Endothelial cell of umbilical vein (primary cell): ENCODE measurements around the gene PPAN. TPM values are rescaled to one million over a fixed set of nuclear protein-coding genes. Genes with fewer than 3 reads are reported as not detected.

ENCODE experiments used
- BruUV-seq: library from RNA; stranded (reverse); fragments of 400-500 nt; replicated peaks from 2 replicates; lab custom pipeline; 2021; lab: Mats Ljungman, UMichigan
- CTCF ChIA-PET: fragments of 300-600, 350-600 bp; sonication (Branson Sonifier 250); formaldehyde crosslinking; loops from one replicate; lab custom pipeline; 2021; ENCODE audit warnings: antibody characterized with exemption, inconsistent platforms; lab: Charles Lee
- POLR2A ChIA-PET: fragments of 300-600, 350-600 bp; sonication (Branson Sonifier 250); formaldehyde crosslinking; loops from one replicate; lab custom pipeline; 2021; ENCODE audit warnings: antibody characterized with exemption, inconsistent platforms; lab: Charles Lee
- DNase-seq: peaks from one replicate; pipeline ENCODE4 v3.0.0-alpha.2; 2011; ENCODE audit warnings: low read depth, low spot score
- FAIRE-seq: peaks from 2 replicates; lab custom pipeline; 2011; peaks lifted over from hg19 to GRCh38; lab: Jason Lieb, UNC
- H2AFZ ChIP-seq: 2 replicates; pipeline ENCODE4 v1.6.0; 2012; ENCODE audit warnings: low read depth, low read length, control low read depth, inconsistent platforms
- H3K27ac ChIP-seq: 2 replicates; pipeline ENCODE4 v1.5.1; 2011; ENCODE audit warnings: low read depth, mild to moderate bottlenecking, control low read depth, low read length, moderate library complexity; ENCODE audit not compliant: insufficient read depth
- H3K27me3 ChIP-seq, 2 experiments: 2 replicates each; pipeline versions ENCODE4 v1.6.0 to v1.6.1; 2011; ENCODE audit warnings: low read length in 2 of 2, mixed read lengths in 1 of 2; ENCODE audit not compliant: control insufficient read depth in 2 of 2, insufficient read depth in 2 of 2
- H3K36me3 ChIP-seq, 2 experiments: 2 replicates in 1 of 2; 3 replicates in 1 of 2; pipeline ENCODE4 v1.5.1; 2011; ENCODE audit warnings: low read length in 2 of 2, mild to moderate bottlenecking in 1 of 2, moderate library complexity in 1 of 2; ENCODE audit not compliant: control insufficient read depth in 2 of 2, insufficient read depth in 2 of 2; ENCODE audit errors: extremely low read depth in 1 of 2
- H3K4me1 ChIP-seq: 3 replicates; pipeline ENCODE4 v1.5.1; 2011; ENCODE audit warnings: mild to moderate bottlenecking, low read length; ENCODE audit not compliant: control insufficient read depth, insufficient read depth; ENCODE audit errors: extremely low read depth
- H3K4me2 ChIP-seq: 2 replicates; pipeline ENCODE4 v1.6.1; 2011; ENCODE audit warnings: low read length, control low read depth, mixed read lengths; ENCODE audit not compliant: insufficient read depth
- H3K4me3 ChIP-seq, 3 experiments: fragments of 200-600 bp in 1 of 3; sonication (generic), shearing (Covaris generic) in 1 of 3; replicated peaks in 1 of 3; 2 replicates each; pipeline ENCODE4 v1.5.1; 2011 to 2016; ENCODE audit warnings: control low read depth in 3 of 3, low read length in 3 of 3, mild to moderate bottlenecking in 2 of 3, inconsistent platforms in 1 of 3, low read depth in 1 of 3, moderate library complexity in 1 of 3; ENCODE audit not compliant: insufficient read depth in 1 of 3
- H3K79me2 ChIP-seq: 2 replicates; pipeline ENCODE4 v1.6.0; 2012; ENCODE audit warnings: low read length, inconsistent platforms; ENCODE audit not compliant: control insufficient read depth, insufficient read depth
- H3K9ac ChIP-seq: replicated peaks from 2 replicates; pipeline ENCODE3; 2011; ENCODE audit warnings: low read length, control low read depth; ENCODE audit not compliant: insufficient read depth; ENCODE audit errors: extremely low read depth
- H3K9me1 ChIP-seq: replicated peaks from 3 replicates; pipeline ENCODE4 v1.6.0; 2011; ENCODE audit warnings: mild to moderate bottlenecking, low read length; ENCODE audit not compliant: control insufficient read depth, insufficient read depth; ENCODE audit errors: extremely low read depth
- H3K9me3 ChIP-seq: replicated peaks from 2 replicates; pipeline ENCODE4 v1.5.1; 2012; ENCODE audit warnings: low read length, inconsistent platforms; ENCODE audit not compliant: control insufficient read depth, insufficient read depth
- H4K20me1 ChIP-seq: replicated peaks from 2 replicates; pipeline ENCODE3; 2011; ENCODE audit warnings: mild to moderate bottlenecking, low read length; ENCODE audit not compliant: control insufficient read depth, insufficient read depth; ENCODE audit errors: extremely low read depth
- CTCF ChIP-seq, 2 donors: IDR thresholded peaks; 1 replicate in 1 of 2; 2 replicates in 1 of 2; pipeline ENCODE4 v1.5.1; 2011; ENCODE audit warnings: low read length in 2 of 2, mild to moderate bottlenecking in 2 of 2, moderate library complexity in 2 of 2, control low read depth in 1 of 2, inconsistent platforms in 1 of 2, low read depth in 1 of 2; ENCODE audit not compliant: insufficient read depth in 1 of 2; ENCODE audit errors: extremely low read depth in 1 of 2
- EZH2 ChIP-seq: IDR thresholded peaks from 2 replicates; pipeline ENCODE4 v1.6.1; 2012; ENCODE audit warnings: borderline replicate concordance, low read depth, mild to moderate bottlenecking, moderate library complexity, low read length, inconsistent platforms; ENCODE audit not compliant: severe bottlenecking
- FOS ChIP-seq: IDR thresholded peaks from 2 replicates; pipeline ENCODE4 v1.6.1; 2011; ENCODE audit warnings: mild to moderate bottlenecking, low read length, moderate library complexity, borderline replicate concordance; ENCODE audit not compliant: insufficient read depth
- GATA2 ChIP-seq: IDR thresholded peaks from 2 replicates; pipeline ENCODE4 v1.7.0; 2011; ENCODE audit warnings: low read depth, mild to moderate bottlenecking, moderate library complexity, mixed read lengths, low read length; ENCODE audit not compliant: insufficient read length, insufficient read depth
- JUN ChIP-seq: IDR thresholded peaks from 2 replicates; pipeline ENCODE4 v1.6.1; 2011; ENCODE audit warnings: borderline replicate concordance, low read depth; ENCODE audit not compliant: insufficient read length, insufficient read depth
- MAX ChIP-seq: IDR thresholded peaks from 2 replicates; pipeline ENCODE4 v1.6.1; 2011; ENCODE audit not compliant: insufficient read depth, insufficient read length
- MYC ChIP-seq: IDR thresholded peaks from one replicate; pipeline ENCODE4 v1.6.1; 2011; ENCODE audit warnings: mild to moderate bottlenecking, low read depth, low read length
- POLR2A ChIP-seq: IDR thresholded peaks from 2 replicates; pipeline ENCODE4 v1.6.1; 2012; ENCODE audit warnings: low read depth, mild to moderate bottlenecking, control low read depth, low read length
- POLR2AphosphoS5 ChIP-seq: IDR thresholded peaks from 2 replicates; pipeline ENCODE4 v1.6.1; 2012; ENCODE audit warnings: low read depth, mild to moderate bottlenecking, control low read depth, low read length, moderate library complexity; ENCODE audit not compliant: insufficient read depth
- dilution Hi-C: fragments of 300-500 bp; cut with MboI; formaldehyde crosslinking; loops from one replicate; pipeline ENCODE4 v1.15.0; 2019; ENCODE audit warnings: low sequenced_read_pairs; ENCODE audit not compliant: extremely low pct_ligation_motif_present
- intact Hi-C: fragments of 100-400 bp; cut with micrococcal nuclease; formaldehyde crosslinking; loops from one replicate; pipeline ENCODE4 v1.10.0; 2022
- polyA plus RNA-seq, 4 experiments: library from polyadenylated mRNA; depleted of rRNA in 3 of 4; stranded (reverse) in 3 of 4; unstranded in 1 of 4; fragments of >200 nt; gene quantifications; 2 replicates each; pipeline versions ENCODE4 v1.2.1 to v1.2.3, GENCODE V29; 2011 to 2012; ENCODE audit warnings: missing spikeins in 1 of 4
- total RNA-seq: library from RNA; stranded (reverse); gene quantifications from 2 replicates; pipeline ENCODE4 v1.2.3, GENCODE V29; 2021

PPAN gene
- total and polyA plus RNA-seq, 2 donors (not counting 3 experiments of a cell fraction or from before 2014, with no cell fraction given), result 27.6 to 51.6 TPM

- H3K9me1 ChIP-seq, result no peaks in the 10 kb centered on the region
- intact Hi-C loops (no loop called here), dilution Hi-C loops (no loop called here)
- no peak overlapping the region for H2AFZ ChIP-seq
- H3K36me3 ChIP-seq, result peaks cover 6 to 40% of the 10 kb centered on the region in 2 experiments
- H3K4me3 ChIP-seq, result no peak overlapping the region
- H3K27ac ChIP-seq, result no peak overlapping the region
- no peak overlapping the region for H3K9ac ChIP-seq
- no peak for FAIRE-seq
- CTCF ChIA-PET, result interaction anchor here (1.5 kb wide), 1 partner anchor 13 kb away, joined by 5 read pairs; no protein-coding TSS in a partner anchor
- H3K9me3 ChIP-seq, result no peaks in the 10 kb centered on the region
- DNase-seq, result no peak
- POLR2A ChIA-PET, result no interaction called here
- no peaks in the 10 kb centered on the region for H3K4me1 ChIP-seq
- H3K4me2 ChIP-seq, result no peak overlapping the region
- no peak for TF ChIP-seq POLR2AphosphoS5
- no peak for TF ChIP-seq CTCF (IDR thresholded peaks at IDR 0.05; ENCODE audit: extremely low read depth in 1 of 2, insufficient read depth in 1 of 2, low read depth in 1 of 2, low read length in 2 of 2)
- TF ChIP-seq MYC, result no peak
- TF ChIP-seq EZH2, result no peak
- TF ChIP-seq POLR2A, result no peak
- TF ChIP-seq JUN, result no peak
- no peak for TF ChIP-seq FOS
- TF ChIP-seq GATA2, result no peak
- no peak for TF ChIP-seq MAX
- H3K79me2 ChIP-seq, result no peaks in the 10 kb centered on the region
- no peaks in the 10 kb centered on the region for H4K20me1 ChIP-seq
- BruUV-seq, result no TSS peak
- no peaks in the 10 kb centered on the region for H3K27me3 ChIP-seq
Observed at GRCh38 chr19:10133596-10133995, 27.4 kb downstream of the PPAN start.
